Fibroblast of skin of abdomen (primary cell): ENCODE measurements around the gene RAB3D.
A peak's percentile ranks its signal among the peaks of the same experiment; 100 is the strongest.
"Not testable (repeated sequence)": the region's sequence is repeated elsewhere in the genome, so short reads cannot be mapped to it uniquely, and the experiment has no call there.

Source experiments
- DNase-seq: peaks from one replicate; pipeline ENCODE4 v3.0.0-alpha.2; 2013

Gene RAB3D

DNA sequence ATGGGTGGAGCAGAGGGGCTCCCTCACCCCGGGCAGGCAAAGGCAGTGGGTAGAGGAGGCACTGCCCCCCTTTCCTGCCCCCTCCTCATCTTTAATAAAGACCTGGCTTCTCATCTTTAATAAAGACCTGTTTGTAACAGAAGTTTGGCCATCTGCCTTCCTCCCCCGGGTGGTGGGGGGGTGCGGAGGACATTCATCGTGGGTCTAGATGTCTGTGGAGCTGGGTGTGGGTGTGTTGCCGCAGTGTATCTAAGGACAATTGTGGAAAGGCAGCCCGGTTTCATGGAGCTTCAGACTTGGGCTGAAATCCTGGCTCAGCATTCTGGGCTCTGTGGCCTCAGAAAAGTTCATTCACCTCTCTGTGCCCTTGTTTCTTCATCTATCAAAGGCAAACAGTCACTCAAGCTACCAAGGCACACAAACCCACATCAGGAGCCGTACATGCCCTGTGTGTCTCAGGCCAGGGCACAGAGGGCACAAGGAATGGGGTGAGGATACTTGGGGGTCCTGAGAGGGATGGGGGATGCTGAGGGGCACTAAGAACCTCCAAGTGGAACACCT is 26.2 kb upstream of the RAB3D start:
- no peak for DNase-seq

DNA sequence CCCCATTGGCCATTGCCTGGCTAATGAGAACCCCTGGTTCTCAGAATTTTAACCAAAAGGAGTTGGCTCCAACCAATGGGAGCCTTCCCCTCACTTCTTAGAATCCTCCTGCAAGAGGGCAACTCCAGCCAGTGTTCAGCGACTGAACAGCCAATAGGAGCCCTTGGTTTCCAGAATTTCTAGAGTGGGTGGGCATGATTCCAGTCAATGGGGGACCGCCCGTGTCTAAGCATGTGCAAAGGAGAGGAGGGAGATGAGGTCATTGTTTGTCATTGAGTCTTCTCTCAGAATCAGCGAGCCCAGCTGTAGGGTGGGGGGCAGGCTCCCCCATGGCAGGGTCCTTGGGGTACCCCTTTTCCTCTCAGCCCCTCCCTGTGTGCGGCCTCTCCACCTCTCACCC is 25.5 kb upstream of the RAB3D start:
- DNase-seq = no peak

DNA sequence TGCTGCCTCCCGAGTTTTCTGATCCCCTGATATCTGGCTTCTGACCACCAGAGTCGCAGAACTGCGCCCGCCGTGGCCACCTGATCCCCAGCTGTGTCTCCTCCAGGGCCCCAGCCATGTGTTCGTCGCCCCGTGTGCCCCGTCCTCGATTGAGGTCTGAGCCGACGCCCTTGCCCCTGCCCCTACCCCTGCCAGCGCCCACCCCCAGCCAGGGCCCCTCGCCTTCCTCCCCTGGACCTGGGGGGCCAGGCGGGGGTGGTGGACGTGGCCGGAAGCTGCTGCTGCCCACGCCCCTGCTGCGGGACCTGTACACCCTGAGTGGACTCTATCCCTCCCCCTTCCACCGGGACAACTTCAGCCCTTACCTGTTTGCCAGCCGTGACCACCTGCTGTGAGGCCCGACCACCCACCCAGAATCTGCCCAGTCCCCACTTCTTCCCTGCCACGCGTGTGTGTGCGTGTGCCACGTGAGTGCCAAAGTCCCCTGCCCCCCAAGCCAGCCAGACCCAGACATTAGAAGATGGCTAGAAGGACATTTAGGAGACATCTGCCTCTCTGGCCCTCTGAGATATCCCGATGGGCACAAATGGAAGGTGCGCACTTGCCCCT is 24.9 kb upstream of the RAB3D start:
- DNase-seq = no peak

DNA sequence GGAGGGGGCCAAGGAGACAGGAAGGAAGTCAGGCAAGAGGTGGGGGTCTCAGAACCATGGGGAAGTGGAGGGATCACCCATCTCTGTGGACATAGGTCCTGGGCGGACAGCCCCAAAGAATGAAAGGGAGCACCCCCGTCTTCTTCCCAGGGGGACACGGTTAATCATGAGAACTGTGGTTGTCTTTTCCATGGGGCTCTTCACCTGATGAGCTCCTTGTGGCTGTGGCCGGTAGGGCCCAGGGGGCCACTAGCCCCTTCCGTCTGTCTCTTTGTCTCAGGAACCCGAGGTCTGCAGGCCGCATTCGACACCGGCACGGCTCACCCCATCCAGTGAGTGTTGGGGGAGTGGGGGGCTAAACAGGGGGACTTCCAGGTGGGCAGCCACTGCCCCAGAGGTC is 24.4 kb upstream of the RAB3D start:
- no peak for DNase-seq

DNA sequence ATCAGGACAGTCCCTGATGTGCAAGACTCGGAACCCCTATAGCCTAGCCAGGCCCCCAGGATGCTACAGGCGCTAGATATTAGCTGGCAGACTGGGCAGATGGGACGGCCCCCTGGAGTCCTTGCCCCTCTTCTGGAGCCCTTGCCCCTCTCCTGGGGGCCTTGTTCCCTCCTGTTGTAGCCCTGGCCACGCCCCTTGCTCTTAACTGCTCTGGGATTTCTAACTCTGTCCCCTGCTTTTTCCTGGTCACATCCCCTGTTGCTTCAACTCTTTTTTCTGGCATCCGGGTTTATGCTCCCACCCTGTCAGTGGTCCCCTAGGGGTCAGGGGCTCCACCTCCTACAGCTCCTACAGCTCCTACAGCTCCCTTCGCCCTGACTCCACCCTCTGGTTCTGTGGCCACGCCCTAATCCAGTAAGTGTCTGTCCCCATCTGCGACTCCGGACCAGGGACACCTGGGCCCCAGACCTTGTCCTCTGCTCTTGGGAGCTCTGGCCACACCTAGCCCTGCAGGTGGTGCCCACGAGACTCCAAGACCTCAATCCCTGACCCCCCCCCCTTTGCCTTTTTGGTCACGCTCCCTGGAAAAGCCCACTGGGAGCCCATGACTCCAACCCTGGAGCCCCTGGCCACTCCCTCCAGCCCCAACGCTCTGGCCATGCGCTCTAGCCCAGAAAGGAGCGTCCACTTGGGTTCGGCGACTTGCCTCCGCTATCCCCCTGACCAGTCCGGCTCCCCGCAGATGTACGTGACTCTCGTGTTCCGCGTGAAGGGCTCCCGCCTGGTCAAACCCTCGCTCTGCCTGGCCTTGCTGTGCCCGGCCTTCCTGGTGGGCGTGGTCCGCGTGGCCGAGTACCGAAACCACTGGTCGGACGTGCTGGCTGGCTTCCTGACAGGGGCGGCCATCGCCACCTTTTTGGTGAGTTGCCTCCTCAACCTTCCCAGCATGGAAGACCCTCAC is 22.6 kb upstream of the RAB3D start:
- DNase-seq = no peak

DNA sequence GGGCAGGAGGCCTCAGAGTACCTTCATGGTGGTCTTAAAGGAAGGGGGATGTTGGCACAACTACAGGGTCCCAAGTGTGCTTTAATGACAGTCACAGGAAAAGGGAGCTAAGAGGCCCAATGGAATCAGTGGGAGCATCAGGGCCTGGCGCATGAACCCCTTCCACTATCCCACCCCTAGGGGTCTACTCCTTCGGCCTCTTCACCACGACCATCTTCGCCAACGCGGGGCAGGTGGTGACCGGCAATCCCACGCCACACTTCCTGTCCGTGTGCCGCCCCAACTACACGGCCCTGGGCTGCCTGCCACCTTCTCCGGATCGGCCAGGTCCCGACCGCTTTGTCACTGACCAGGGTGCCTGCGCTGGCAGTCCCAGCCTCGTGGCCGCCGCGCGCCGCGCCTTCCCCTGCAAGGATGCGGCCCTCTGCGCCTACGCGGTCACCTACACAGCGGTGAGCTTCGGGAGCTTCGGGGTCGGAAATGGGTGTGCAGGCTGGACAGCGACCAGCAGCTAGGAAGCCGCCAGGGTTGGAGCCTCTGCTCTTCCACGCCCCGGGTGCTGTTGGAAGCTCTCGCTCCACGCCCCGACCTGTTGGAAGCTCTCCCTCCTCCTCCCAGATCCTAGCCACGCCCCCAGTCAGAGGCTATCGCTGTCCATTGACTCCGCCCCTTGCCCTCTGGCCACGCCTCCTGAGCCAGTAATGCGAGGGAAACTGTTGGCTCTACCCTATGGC is 21.7 kb upstream of the RAB3D start:
- no peak for DNase-seq

DNA sequence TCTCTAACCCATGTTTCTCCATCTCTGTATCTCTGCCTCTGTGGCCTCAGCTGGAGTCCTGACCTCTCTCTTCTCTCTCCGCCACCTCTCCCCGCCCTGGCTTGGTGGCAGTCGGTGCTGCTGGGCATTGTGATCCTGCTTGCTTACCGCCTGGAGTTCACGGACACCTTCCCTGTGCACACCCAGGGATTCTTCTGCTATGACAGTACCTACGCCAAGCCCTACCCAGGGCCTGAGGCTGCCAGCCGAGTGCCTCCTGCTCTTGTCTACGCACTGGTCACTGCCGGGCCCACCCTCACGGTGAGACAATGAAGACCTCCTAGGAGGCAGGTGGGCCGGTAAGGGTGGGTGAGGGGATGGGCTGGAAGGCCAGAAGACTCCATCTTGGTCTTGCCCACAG is 20.0 kb upstream of the RAB3D start:
- DNase-seq = no peak

DNA sequence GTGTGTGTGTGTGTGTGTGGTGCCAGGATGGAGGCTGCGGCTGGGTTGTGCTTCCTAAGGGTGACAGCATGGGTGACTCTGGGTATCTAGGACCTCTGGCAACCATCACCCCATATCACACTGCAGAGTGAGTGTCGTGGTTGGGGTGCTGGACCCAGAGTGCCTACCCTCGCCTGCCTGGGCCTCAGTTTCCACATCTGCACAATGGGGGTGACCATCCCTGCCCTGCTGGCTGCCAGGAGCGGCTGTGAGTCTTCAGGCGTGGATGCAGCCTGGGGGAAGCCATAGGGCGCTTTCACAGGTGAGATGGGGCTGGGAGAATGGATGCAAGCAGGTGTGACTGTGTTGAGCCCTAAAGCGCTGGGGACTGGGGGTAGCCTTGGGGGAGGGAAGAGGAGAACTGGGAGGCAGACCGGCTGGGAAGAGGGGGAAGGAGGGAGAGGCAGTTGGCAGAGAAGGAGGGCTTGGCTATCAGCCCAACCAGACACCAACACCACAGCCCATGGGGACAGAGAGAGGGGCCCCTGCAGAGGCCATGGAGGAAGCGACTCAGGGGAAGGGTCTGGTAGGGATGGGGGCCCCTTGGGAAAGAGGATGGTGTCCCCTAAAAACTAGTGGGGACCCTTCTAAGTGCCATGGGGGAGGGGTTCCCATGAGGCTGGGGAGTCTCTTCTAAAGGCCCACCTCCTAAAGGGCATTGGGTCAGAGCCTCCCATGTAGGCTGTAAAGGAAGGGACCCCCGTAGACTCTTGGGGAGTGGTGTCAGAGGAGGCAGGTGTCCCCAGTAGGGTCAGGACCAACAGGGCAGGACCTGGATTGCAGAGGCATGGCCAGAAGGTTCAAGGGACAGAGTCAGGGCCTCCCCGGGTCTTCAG is 17.5 kb upstream of the RAB3D start:
- no peak for DNase-seq

DNA sequence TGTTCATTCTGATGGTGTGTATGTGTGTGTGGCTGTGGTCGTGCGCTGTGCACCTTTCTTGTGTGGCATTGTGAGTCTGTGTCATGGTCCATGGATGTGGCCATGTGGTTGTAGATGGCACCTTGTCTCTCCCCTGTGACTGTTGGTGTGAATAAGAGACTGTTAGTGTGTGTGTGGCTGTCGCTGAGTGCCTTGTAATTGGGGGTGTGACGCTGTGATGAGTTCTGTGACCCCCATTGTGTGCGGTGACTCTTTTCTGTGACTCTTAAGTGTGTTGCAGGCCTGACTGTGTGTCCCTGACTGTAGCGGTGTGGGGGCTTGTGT is 16.6 kb upstream of the RAB3D start:
- no peak for DNase-seq

DNA sequence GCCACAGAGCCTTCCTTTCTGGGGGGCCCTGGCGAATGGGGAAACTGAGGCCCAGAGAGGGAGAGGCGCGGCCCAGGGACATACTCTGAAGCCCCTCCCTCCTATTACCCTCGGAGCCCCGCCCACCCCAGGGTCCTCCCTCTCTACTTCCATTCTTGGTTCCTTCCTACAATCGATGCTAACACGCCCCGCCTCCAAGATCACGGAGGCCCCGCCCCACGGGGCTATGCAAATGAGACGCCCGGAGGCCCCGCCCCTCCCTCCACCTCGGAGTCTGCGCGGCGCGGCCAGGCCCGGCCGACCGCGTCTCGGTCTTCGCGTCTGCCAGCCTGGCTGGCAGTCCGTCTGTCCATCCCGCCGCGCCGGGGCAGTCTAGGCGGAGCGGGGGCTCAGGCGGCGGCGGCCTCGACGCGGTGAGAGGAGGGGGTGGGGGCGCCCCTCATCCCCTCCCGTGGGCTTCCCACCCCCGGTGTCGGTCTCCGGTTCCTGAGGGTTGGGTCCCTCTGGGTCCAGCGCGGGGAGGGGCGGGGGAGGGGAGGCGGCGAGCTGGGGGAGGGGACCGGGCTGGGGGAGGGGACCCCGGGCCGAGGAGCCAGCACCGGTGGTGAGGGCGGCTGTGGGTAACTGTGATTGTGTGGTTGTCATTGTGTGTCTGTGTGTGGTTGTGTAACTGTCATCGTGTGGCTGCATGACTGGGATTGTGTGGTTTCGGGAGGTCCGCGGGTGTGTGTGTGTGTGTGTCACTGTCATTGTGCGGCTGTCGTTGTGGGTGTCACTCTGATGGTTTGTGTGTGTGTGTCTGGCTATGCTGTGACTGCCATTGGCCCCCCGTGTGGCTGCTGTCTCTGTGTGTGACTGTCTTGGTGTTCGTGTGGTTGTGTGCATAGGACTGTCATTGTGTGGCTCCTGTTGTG is 16.0 kb upstream of the RAB3D start, which contains the start of gene PLPPR2:
TSS of gene PLPPR2 (plus strand) at position 273 of the 914 bp plus-strand sequence. CDS start 2,242 bp downstream, outside the sequence.
- DNase-seq = peak; percentile 89

DNA sequence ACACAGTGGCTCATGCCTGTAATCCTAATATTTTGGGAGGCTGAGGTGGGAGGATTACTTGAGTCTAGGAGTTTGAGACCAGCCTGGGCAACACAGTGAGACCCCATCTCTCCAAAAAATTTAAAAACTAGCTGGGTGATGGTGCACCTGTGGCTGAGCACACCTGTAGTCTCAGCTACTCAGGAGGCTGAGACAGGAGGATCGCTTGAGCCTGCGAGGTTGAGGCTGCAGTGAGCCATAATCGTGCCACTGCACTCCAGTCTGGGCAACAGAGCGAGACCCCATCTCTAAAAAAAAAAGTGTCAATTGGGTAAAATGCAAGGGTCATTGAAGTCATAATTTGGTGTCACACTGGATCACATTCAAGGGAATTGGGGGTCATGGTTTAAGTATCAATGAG is 14.6 kb upstream of the RAB3D start:
- not testable (repeated sequence) for DNase-seq

DNA sequence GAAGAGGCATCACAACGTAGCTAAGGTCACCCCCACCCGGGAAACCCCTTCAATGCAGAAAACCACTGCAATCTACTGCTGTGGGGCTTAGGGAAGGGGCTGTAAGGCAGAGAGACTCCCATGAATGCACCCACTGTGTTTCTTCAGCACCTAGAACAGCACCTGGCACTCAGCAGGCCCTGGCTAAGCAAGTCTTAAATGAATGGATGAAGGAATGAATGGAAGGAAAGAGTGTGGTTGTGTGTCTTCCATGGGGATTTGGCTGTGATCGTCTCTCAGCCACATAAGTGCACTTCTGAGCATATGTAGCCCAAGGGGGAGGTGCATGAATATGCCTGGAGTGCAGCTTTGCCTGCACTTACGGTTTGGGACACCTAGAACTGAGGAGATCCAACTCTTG is 9.7 kb upstream of the RAB3D start:
- DNase-seq = no peak

DNA sequence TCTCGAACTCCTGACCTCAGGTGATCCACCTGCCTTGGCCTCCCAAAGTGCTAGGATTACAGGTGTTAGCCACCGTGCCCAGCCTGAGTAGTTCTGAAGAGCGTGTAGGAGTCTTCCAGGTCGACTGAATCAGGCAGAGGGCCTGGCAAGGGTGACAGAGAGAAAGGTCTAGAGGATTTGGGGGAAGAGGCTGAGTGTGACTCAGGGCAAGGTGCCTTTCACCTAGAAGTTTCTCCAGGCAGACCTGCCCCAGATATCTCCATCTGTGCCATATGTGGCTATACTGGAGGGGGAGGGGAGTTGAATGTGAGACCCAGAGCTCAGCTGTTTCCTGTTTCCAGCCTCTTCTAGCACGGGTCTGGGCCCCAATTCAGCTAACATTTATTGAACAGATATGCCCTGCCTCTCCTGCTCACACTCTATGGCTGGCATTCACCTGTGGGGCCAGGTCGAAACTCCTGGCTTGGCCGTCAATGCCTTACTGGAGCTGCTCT is 8.1 kb upstream of the RAB3D start:
- DNase-seq = no peak

DNA sequence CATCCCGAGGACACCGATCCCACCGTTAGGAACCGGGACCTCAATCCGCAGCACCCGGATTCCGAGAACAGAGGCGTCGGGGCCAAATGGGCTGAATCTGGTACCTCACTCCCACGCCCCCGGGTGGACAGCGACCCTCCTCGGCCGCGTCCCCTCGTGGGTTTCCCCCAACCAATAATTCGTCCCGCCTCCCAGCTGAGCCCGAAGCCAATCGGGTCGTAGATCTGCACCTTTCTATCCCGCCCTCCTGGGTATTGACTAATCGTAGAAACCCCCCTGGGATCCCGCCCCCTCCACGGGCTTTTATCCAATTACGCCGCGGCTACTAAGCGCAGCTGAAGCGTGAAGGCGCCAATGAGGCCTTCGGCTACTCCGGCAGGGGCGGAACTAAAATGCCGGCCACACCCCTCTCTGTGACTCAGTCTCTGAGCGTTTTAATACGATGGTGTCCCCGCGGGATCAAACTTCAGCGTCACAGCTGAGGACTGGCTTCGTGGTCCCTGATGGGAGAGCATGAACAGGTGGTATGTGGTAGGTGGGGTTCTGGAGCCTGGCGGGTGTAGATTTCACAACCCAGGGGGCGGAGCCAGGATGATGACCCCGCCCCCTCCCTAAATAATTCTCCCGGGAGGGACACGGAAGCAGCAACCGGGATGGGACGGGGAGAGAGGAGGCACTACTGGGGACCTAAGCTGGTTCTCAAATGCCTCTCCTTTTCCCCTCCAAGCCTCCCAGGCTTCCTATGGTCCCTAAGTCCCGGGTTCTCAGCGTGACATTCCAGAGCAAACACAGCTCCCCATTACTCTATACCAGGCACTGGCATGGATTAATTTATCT is 6.9 kb upstream of the RAB3D start, which contains the start of the genes CCDC159 and TMEM205:
TSS of gene CCDC159 (plus strand) at position 416 of the 837 bp plus-strand sequence. CDS start at position 504, 88 bp downstream.
TSS of gene TMEM205 (minus strand) at position 165 of the 837 bp plus-strand sequence. CDS start 649 bp downstream, outside the sequence.
- DNase-seq = peak; percentile 99

DNA sequence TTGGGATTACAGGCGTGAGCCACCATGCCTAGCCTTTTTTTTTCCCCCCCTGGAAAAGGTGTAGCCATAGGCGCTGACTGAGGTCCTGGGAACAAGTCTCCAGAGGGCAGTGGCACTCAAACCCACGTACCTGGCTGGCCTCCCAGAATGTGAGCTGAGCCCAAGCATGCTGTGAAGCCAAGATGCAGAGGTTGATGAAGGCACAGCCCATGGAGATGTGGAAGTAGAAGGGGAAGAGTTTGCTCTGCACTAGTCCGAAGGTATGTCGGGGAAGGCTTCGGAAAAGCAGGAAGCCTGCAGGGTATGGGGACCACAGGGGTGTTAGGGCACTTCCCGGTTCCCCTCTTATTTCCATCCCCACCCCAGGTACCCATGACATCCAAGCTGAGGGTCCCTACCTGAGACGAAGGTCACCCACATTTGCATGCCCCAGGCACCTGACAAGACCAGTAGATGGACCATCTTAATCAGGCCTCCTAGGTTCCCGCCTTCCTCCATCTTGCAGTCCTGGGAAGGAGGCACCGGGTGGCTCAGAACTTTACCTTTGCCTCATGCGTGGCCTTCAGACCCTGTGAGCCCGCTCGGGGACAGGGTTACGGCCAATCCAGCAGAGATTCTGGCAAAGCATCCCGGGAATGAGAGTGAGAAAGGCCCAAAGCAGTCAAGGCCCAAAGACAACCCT is 5.8 kb upstream of the RAB3D start:
- no peak for DNase-seq

DNA sequence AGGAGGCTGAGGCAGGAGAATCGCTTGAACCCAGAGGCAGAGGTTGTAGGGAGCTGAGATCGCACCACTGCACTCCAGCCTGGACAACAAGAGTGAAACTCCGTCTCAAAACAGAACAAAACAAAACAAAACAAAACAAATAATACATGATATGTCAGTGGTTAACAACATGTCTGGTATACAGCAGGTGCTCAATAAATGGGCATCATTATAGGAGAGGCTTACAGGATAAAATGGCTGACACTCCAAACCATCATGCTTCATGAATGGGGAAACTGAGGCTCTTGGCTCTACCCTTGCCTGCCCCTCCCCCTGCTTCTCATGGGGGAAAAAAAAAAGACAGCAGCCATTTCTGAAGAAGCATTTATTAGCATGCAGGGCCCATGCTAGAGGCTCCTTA is 3.0 kb upstream of the RAB3D start:
- DNase-seq = no peak

DNA sequence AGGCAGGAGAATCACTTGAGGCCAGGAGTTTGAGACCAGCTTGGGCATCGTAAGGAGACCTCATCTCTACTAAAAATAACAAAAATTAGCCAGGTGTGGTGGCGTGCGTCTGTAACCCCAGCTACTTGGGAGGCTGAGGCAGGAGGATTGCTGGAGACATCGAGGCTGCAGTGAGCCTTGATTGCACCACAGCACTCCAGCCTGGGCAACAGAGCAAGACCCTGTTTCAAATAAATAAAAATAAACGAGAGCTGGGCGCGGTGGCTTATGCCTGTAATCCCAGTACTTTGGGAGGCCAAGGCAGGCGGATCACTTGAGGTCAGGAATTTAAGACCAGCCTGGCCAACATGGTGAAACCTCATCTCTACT is 626 bp upstream of the RAB3D start:
- DNase-seq = not testable (repeated sequence)

DNA sequence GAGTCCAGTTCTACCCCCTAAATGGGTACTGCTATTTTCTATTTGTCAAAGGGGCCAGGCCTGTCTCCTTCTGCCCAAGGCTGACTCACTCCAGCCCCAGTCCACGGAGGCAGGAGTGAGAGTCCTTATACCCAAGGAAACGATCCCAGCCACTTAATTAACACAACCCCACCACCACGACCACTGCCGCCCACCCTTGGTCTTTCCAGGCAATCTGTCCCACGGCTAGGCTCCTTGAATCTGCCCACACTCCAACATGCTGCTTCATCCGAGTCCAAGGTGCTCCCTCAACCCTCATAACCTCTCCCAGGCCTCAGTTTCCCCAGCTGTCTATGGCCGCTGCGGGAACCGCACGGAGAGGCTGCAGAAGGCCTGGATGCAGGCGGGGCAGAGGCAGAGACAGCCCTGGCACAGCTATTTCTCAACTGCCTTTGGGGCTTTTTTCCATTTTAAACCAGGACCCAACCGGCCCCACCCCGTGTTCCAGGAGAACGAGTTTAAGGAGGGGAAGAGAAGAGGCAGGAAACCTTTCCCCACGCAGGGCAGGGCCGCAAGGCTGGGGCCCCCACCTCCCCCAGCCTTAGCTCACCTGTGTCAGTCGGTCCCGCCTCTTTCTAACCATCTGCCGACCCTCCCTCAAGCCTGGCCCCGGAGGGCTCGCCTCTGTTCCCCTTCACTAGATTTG is 746 bp downstream of the RAB3D start:
- no peak for DNase-seq
